RWPE2 (cell line): Measurements from ENCODE around the gene DNASE2B.

ENCODE experiments used
- ATAC-seq: fragments of 200-7000 bp; cut with Tn5 transposase; 3 replicates; pipeline ENCODE4 v1.9.1; 2021; ENCODE audit warnings: low read depth
- DNase-seq: peaks from one replicate; pipeline ENCODE4 v3.0.0-alpha.2; 2020; ENCODE audit warnings: low spot score
- H3K27ac ChIP-seq: fragments of 450-650 bp; 2 replicates; pipeline ENCODE4 v1.5.1; 2017; ENCODE audit warnings: mild to moderate bottlenecking; ENCODE audit not compliant: poor library complexity, severe bottlenecking
- H3K27me3 ChIP-seq: fragments of 250-450 bp; sonication (Bioruptor Pico); 2 replicates; pipeline ENCODE4 v1.5.1; 2021; ENCODE audit warnings: mild to moderate bottlenecking, moderate library complexity; ENCODE audit not compliant: insufficient read depth, poor library complexity, severe bottlenecking
- H3K36me3 ChIP-seq: fragments of 250-450 bp; sonication (Bioruptor Pico); 2 replicates; pipeline ENCODE4 v1.5.1; 2020; ENCODE audit warnings: low read depth, mild to moderate bottlenecking, moderate library complexity
- H3K4me1 ChIP-seq: fragments of 250-450 bp; sonication (Bioruptor Pico); 2 replicates; pipeline ENCODE4 v1.5.1; 2021; ENCODE audit warnings: mild to moderate bottlenecking, moderate library complexity; ENCODE audit not compliant: insufficient read depth, poor library complexity, severe bottlenecking
- H3K4me3 ChIP-seq: fragments of 250-450 bp; sonication (Bioruptor Pico); 2 replicates; pipeline ENCODE4 v1.5.1; 2021; ENCODE audit warnings: mild to moderate bottlenecking, moderate library complexity; ENCODE audit not compliant: severe bottlenecking
- H3K9me3 ChIP-seq: fragments of 250-450 bp; sonication (Bioruptor Pico); 2 replicates; pipeline ENCODE4 v1.5.1; 2021; ENCODE audit warnings: mild to moderate bottlenecking, moderate library complexity; ENCODE audit not compliant: severe bottlenecking
- TF ChIP-seq, protein P1 (sequence below): fragments of 450-650 bp; IDR thresholded peaks from one replicate; pipeline ENCODE4 v1.5.1; 2017; ENCODE audit warnings: mild to moderate bottlenecking, moderate library complexity; ENCODE audit not compliant: poor library complexity, severe bottlenecking

Gene DNASE2B

DNA sequence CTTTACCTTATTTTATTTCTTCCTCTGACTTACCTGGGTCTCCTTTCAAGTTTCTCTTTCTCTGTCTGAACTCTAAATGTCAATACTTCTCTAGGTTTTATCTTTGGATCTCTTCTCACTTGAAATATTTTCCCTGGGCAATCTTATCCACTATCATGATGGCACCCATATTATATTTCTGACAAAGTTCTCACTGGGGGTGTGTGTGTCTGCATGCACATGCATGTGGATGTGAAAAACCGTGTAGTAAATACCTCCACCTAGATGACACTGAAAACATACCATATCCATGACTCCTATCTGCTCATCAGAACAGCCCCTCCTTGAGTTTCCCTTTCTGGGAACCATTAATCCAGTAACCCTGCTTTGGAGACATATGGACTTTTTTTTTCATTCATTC, 30.9 kb downstream of the DNASE2B start:
- DNase-seq, result no peak
- H3K4me1 ChIP-seq, result peaks cover under 1% of the 10 kb centered on the region
- no peaks in the 10 kb centered on the region for H3K36me3 ChIP-seq
- no peaks in the 10 kb centered on the region for H3K9me3 ChIP-seq
- TF ChIP-seq, protein P1, sequence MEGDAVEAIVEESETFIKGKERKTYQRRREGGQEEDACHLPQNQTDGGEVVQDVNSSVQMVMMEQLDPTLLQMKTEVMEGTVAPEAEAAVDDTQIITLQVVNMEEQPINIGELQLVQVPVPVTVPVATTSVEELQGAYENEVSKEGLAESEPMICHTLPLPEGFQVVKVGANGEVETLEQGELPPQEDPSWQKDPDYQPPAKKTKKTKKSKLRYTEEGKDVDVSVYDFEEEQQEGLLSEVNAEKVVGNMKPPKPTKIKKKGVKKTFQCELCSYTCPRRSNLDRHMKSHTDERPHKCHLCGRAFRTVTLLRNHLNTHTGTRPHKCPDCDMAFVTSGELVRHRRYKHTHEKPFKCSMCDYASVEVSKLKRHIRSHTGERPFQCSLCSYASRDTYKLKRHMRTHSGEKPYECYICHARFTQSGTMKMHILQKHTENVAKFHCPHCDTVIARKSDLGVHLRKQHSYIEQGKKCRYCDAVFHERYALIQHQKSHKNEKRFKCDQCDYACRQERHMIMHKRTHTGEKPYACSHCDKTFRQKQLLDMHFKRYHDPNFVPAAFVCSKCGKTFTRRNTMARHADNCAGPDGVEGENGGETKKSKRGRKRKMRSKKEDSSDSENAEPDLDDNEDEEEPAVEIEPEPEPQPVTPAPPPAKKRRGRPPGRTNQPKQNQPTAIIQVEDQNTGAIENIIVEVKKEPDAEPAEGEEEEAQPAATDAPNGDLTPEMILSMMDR, result no peak
- H3K4me3 ChIP-seq, result no peak overlapping the region
- no peaks in the 10 kb centered on the region for H3K27me3 ChIP-seq
- no peak overlapping the region for H3K27ac ChIP-seq
- no peak for ATAC-seq

- no peak overlapping the region for H3K27ac ChIP-seq
- H3K4me1 ChIP-seq, result peaks cover 9% of the 10 kb centered on the region
- TF ChIP-seq, protein P1, result no peak
- no peak for ATAC-seq
- no peaks in the 10 kb centered on the region for H3K27me3 ChIP-seq
- H3K9me3 ChIP-seq, result no peaks in the 10 kb centered on the region
- no peaks in the 10 kb centered on the region for H3K36me3 ChIP-seq
- H3K4me3 ChIP-seq, result no peak overlapping the region
- DNase-seq, result no peak
Observed at GRCh38 chr1:84430546-84430945, 32.3 kb downstream of the DNASE2B start.

GRCh38 chr1:84433258-84434080, 35.2 kb downstream of the DNASE2B start:
- Histone ChIP-seq H3K9me3 (no peaks in the 10 kb centered on the region), H3K36me3 (no peaks in the 10 kb centered on the region), H3K27ac (no peak overlapping the region), H3K27me3 (no peaks in the 10 kb centered on the region), H3K4me3 (no peak overlapping the region), H3K4me1 (peaks cover 9% of the 10 kb centered on the region)
- TF ChIP-seq, protein P1, result peak; percentile 93
- peak; percentile 46; the same call in 1 of the 3 replicates for ATAC-seq
- DNase-seq, result no peak

DNA sequence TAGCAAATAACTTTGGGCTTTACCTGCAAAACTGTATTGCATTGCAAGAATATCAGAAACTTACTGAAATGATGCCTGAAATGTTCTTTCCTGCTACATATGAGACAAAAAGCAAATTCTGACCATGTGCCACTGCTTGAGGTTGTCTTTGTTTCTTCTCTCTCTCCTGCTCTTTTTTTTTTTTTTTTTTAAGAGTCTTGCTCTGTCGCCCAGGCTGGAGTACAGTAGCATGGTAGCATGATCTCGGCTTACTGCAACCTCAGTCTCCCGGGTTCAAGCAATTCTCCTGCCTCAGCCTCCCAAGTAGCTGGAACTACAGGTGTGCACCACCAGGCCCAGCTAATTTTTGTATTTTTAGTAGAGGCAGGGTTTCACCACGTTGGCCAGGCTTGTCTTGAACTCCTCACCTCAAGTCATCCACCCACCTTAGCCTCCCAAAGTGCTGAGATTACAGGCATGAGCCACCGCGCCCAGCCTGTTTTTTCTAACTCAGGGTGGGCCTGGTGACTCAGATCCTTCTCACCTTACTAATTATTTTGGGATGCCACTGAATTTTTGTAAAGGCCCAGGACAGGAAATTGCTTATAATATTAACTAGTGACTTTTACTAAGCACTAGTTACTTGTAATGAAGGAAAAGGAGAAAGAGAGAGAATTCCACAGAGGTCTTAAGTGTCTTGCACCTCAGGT, 35.9 kb downstream of the DNASE2B start:
- peaks cover 9% of the 10 kb centered on the region for H3K4me1 ChIP-seq
- H3K4me3 ChIP-seq, result no peak overlapping the region
- no peaks in the 10 kb centered on the region for H3K27me3 ChIP-seq
- no peak for ATAC-seq
- H3K36me3 ChIP-seq, result no peaks in the 10 kb centered on the region
- TF ChIP-seq, protein P1, result peak; percentile 65
- DNase-seq, result no peak
- H3K27ac ChIP-seq, result no peak overlapping the region
- H3K9me3 ChIP-seq, result no peaks in the 10 kb centered on the region
